T-helper 17 cell (primary cell): ENCODE data around the gene UXS1. TPM values are rescaled to one million over a fixed set of nuclear protein-coding genes. Genes with fewer than 3 reads are reported as not detected.

ENCODE experiments used
- ATAC-seq: fragments of 150-1000 bp; cut with Tn5 transposase; 2 replicates; pipeline ENCODE4 v1.10.0; 2021; ENCODE audit warnings: mild to moderate bottlenecking, moderate library complexity
- DNase-seq, 3 donors: peaks; one replicate each; pipeline versions ENCODE4 v3.0.0 to v3.0.0-alpha.2; 2020 to 2021
- H3K9me3 ChIP-seq: one replicate; pipeline ENCODE4 v1.7.0; 2013; ENCODE audit warnings: low read length, mild to moderate bottlenecking; ENCODE audit not compliant: control insufficient read depth, poor library complexity, severe bottlenecking
- H3K27ac Mint-ChIP-seq: one replicate; pipeline ENCODE4 v1.8.0; 2022; ENCODE audit warnings: mild to moderate bottlenecking, moderate library complexity, mixed read lengths
- H3K27me3 Mint-ChIP-seq: one replicate; pipeline ENCODE4 v1.8.0; 2022; ENCODE audit warnings: mixed read lengths
- H3K36me3 Mint-ChIP-seq: one replicate; pipeline ENCODE4 v1.8.0; 2022; ENCODE audit warnings: low read depth, mixed read lengths
- H3K4me1 Mint-ChIP-seq: one replicate; pipeline ENCODE4 v1.8.0; 2022; ENCODE audit warnings: mild to moderate bottlenecking, mixed read lengths
- H3K4me3 Mint-ChIP-seq: one replicate; pipeline ENCODE4 v1.8.0; 2022; ENCODE audit warnings: mild to moderate bottlenecking, moderate library complexity, mixed read lengths
- total RNA-seq, 4 donors: library from RNA in 2 of 4; stranded (reverse) in 2 of 4; gene quantifications; one replicate each; pipeline ENCODE4 v1.2.3 and lab custom pipeline; 2022 to 2026

UXS1 gene
- total RNA-seq, 2 donors from 2014 or later, result 96.4 to 106 TPM

- DNase-seq (no peak), ATAC-seq (no peak)
- H3K9me3 ChIP-seq, result no peaks in the 10 kb centered on the region
- peaks cover 51% of the 10 kb centered on the region for H3K4me1 Mint-ChIP-seq
- H3K4me3 Mint-ChIP-seq, result peak overlapping the region; percentile 61
- peak overlapping the region; percentile 87 for H3K27ac Mint-ChIP-seq
- H3K36me3 Mint-ChIP-seq, result peaks cover 6% of the 10 kb centered on the region
- H3K27me3 Mint-ChIP-seq, result no peaks in the 10 kb centered on the region
Measured at GRCh38 chr2:106165029-106165428, 29.1 kb downstream of the UXS1 start.

- peaks cover 55% of the 10 kb centered on the region for H3K4me1 Mint-ChIP-seq
- peak overlapping the region; percentile 61 for H3K4me3 Mint-ChIP-seq
- peak overlapping the region; percentile 87 for H3K27ac Mint-ChIP-seq
- H3K27me3 Mint-ChIP-seq, result no peaks in the 10 kb centered on the region
- peaks cover 4% of the 10 kb centered on the region for H3K36me3 Mint-ChIP-seq
- ATAC-seq, result no peak
- no peak for DNase-seq
- H3K9me3 ChIP-seq, result no peaks in the 10 kb centered on the region
Measured at GRCh38 chr2:106163948-106164545, 30.1 kb downstream of the UXS1 start.

- Mint-ChIP-seq H3K36me3 (peaks cover 7% of the 10 kb centered on the region), H3K27ac (peak overlapping the region; percentile 100), H3K4me1 (peaks cover 65% of the 10 kb centered on the region), H3K27me3 (no peaks in the 10 kb centered on the region), H3K4me3 (no peak overlapping the region)
- ATAC-seq (no peak), DNase-seq (no peak)
- no peaks in the 10 kb centered on the region for H3K9me3 ChIP-seq
Measured at GRCh38 chr2:106161938-106162820, 31.9 kb downstream of the UXS1 start.

- H3K4me1 Mint-ChIP-seq, result peaks cover 65% of the 10 kb centered on the region
Measured at GRCh38 chr2:106161341-106161740, 32.8 kb downstream of the UXS1 start.

GRCh38 chr2:106160786-106161261, 33.3 kb downstream of the UXS1 start:
- DNase-seq, result no peak
- Mint-ChIP-seq H3K36me3 (peaks cover 7% of the 10 kb centered on the region), H3K27ac (peak overlapping the region; percentile 100), H3K27me3 (no peaks in the 10 kb centered on the region), H3K4me1 (peaks cover 69% of the 10 kb centered on the region), H3K4me3 (peak overlapping the region; percentile 100)
- peak; percentile 63 for ATAC-seq
- H3K9me3 ChIP-seq, result no peaks in the 10 kb centered on the region

More at GRCh38 chr2:106161341-106161740, 32.8 kb downstream of the UXS1 start:
- no peaks in the 10 kb centered on the region for H3K27me3 Mint-ChIP-seq
- H3K27ac Mint-ChIP-seq, result peak overlapping the region; percentile 100
- peaks cover 7% of the 10 kb centered on the region for H3K36me3 Mint-ChIP-seq
- H3K9me3 ChIP-seq, result no peaks in the 10 kb centered on the region
- H3K4me3 Mint-ChIP-seq, result peak overlapping the region; percentile 100
- no peak for ATAC-seq
- no peak for DNase-seq

GRCh38 chr2:106159866-106160785, 34.0 kb downstream of the UXS1 start:
- Mint-ChIP-seq H3K4me1 (peaks cover 67% of the 10 kb centered on the region), H3K36me3 (peaks cover 7% of the 10 kb centered on the region)

GRCh38 chr2:106158871-106159270, 35.2 kb downstream of the UXS1 start:
- peak overlapping the region; percentile 100 for H3K27ac Mint-ChIP-seq
- H3K4me1 Mint-ChIP-seq, result peaks cover 56% of the 10 kb centered on the region
- peak in 2 of 3 donors; percentile 17 to 26 for DNase-seq
- H3K4me3 Mint-ChIP-seq, result peak overlapping the region; percentile 100
- peaks cover 10% of the 10 kb centered on the region for H3K36me3 Mint-ChIP-seq
- peaks cover 7% of the 10 kb centered on the region for H3K9me3 ChIP-seq
- H3K27me3 Mint-ChIP-seq, result no peaks in the 10 kb centered on the region
- peak; percentile 26 for ATAC-seq

More at GRCh38 chr2:106159866-106160785, 34.0 kb downstream of the UXS1 start:
- no peaks in the 10 kb centered on the region for H3K9me3 ChIP-seq
- Mint-ChIP-seq H3K27ac (peak overlapping the region; percentile 100), H3K27me3 (no peaks in the 10 kb centered on the region), H3K4me3 (peak overlapping the region; percentile 100)
- peak; percentile 74 for ATAC-seq
- DNase-seq, result peak; percentile 17 to 43 (median 27)

- H3K4me3 Mint-ChIP-seq, result peak overlapping the region; percentile 100
- no peak for DNase-seq
- H3K36me3 Mint-ChIP-seq, result peaks cover 11% of the 10 kb centered on the region
- H3K9me3 ChIP-seq, result peaks cover 8% of the 10 kb centered on the region
- peaks cover 52% of the 10 kb centered on the region for H3K4me1 Mint-ChIP-seq
- H3K27ac Mint-ChIP-seq, result peak overlapping the region; percentile 100
- no peaks in the 10 kb centered on the region for H3K27me3 Mint-ChIP-seq
- ATAC-seq, result no peak
Measured at GRCh38 chr2:106158131-106158530, 36.0 kb downstream of the UXS1 start.

- peak overlapping the region; percentile 100 for H3K27ac Mint-ChIP-seq
- DNase-seq, result no peak
- H3K27me3 Mint-ChIP-seq, result no peaks in the 10 kb centered on the region
- peaks cover 48% of the 10 kb centered on the region for H3K4me1 Mint-ChIP-seq
- no peak for ATAC-seq
- H3K9me3 ChIP-seq, result peaks cover 8% of the 10 kb centered on the region
- peaks cover 13% of the 10 kb centered on the region for H3K36me3 Mint-ChIP-seq
- peak overlapping the region; percentile 100 for H3K4me3 Mint-ChIP-seq
Measured at GRCh38 chr2:106157416-106157815, 36.7 kb downstream of the UXS1 start.

GRCh38 chr2:106156305-106157296, 37.5 kb downstream of the UXS1 start:
- H3K27me3 Mint-ChIP-seq, result no peaks in the 10 kb centered on the region
- ATAC-seq, result no peak
- H3K4me3 Mint-ChIP-seq, result peak overlapping the region; percentile 49
- H3K36me3 Mint-ChIP-seq, result peaks cover 13% of the 10 kb centered on the region
- H3K4me1 Mint-ChIP-seq, result peaks cover 45% of the 10 kb centered on the region
- DNase-seq, result no peak
- H3K9me3 ChIP-seq, result peaks cover 8% of the 10 kb centered on the region
- peak overlapping the region; percentile 100 for H3K27ac Mint-ChIP-seq

- H3K9me3 ChIP-seq, result peaks cover 8% of the 10 kb centered on the region
- DNase-seq (no peak), ATAC-seq (no peak)
- no peak overlapping the region for H3K27ac Mint-ChIP-seq
- H3K4me1 Mint-ChIP-seq, result peaks cover 29% of the 10 kb centered on the region
- H3K36me3 Mint-ChIP-seq, result peaks cover 15% of the 10 kb centered on the region
- H3K4me3 Mint-ChIP-seq, result no peak overlapping the region
- H3K27me3 Mint-ChIP-seq, result no peaks in the 10 kb centered on the region
Measured at GRCh38 chr2:106153781-106154180, 40.3 kb downstream of the UXS1 start.

- peaks cover 45% of the 10 kb centered on the region for H3K4me1 Mint-ChIP-seq
- DNase-seq, result no peak
Measured at GRCh38 chr2:106147665-106148064, 46.4 kb downstream of the UXS1 start.

More at GRCh38 chr2:106147665-106148064, 46.4 kb downstream of the UXS1 start:
- H3K4me3 Mint-ChIP-seq, result peak overlapping the region; percentile 80
- peaks cover 15% of the 10 kb centered on the region for H3K36me3 Mint-ChIP-seq
- H3K9me3 ChIP-seq, result no peaks in the 10 kb centered on the region
- H3K27me3 Mint-ChIP-seq, result no peaks in the 10 kb centered on the region
- peak overlapping the region; percentile 100 for H3K27ac Mint-ChIP-seq
- ATAC-seq, result peak; percentile 37
